UCSD-AML1 (cell line): Measurements from ENCODE around the gene P2RX1.
A peak's percentile ranks its signal among the peaks of the same experiment; 100 is the strongest.

ENCODE experiments used
- DNase-seq: peaks from one replicate; lab custom pipeline; 2025; ENCODE audit not compliant: unreplicated experiment; lab: John Stamatoyannopoulos, UW

Gene P2RX1

GRCh38 chr17:3915995-3916696 lies at the start of gene P2RX1:
P2RX1 (minus strand) TSS chr17:3916465; CDS start chr17:3916225, 240 bp downstream.
- peak; percentile 96 for DNase-seq

GRCh38 chr17:3965118-3965800 lies 49.0 kb upstream of the P2RX1 start:
- DNase-seq = peak; percentile 88

GRCh38 chr17:3964203-3965117 lies 48.2 kb upstream of the P2RX1 start, which contains the start of gene ATP2A3:
ATP2A3 (minus strand) TSS chr17:3964437; CDS start chr17:3964291, 146 bp downstream.
- DNase-seq = peak; percentile 79

GRCh38 chr17:3963237-3964201 lies 47.3 kb upstream of the P2RX1 start:
- peak; percentile 87 for DNase-seq

GRCh38 chr17:3962965-3963236 lies 46.6 kb upstream of the P2RX1 start:
- DNase-seq = no peak

- no peak for DNase-seq
Observed at GRCh38 chr17:3962217-3962964, 46.1 kb upstream of the P2RX1 start.

- DNase-seq = no peak
Observed at GRCh38 chr17:3961564-3962047, 45.3 kb upstream of the P2RX1 start.

- DNase-seq = no peak
Observed at GRCh38 chr17:3960764-3961163, 44.5 kb upstream of the P2RX1 start.

GRCh38 chr17:3959921-3960601 lies 43.8 kb upstream of the P2RX1 start:
- DNase-seq = no peak

- no peak for DNase-seq
Observed at GRCh38 chr17:3959295-3959899, 43.1 kb upstream of the P2RX1 start.

- no peak for DNase-seq
Observed at GRCh38 chr17:3957735-3958599, 41.7 kb upstream of the P2RX1 start.

GRCh38 chr17:3956983-3957382 lies 40.7 kb upstream of the P2RX1 start:
- DNase-seq = no peak

- DNase-seq = no peak
Observed at GRCh38 chr17:3956327-3956957, 40.2 kb upstream of the P2RX1 start.

GRCh38 chr17:3955673-3955988 lies 39.4 kb upstream of the P2RX1 start:
- no peak for DNase-seq

GRCh38 chr17:3954976-3955672 lies 38.9 kb upstream of the P2RX1 start:
- no peak for DNase-seq

GRCh38 chr17:3954086-3954485 lies 37.8 kb upstream of the P2RX1 start:
- DNase-seq = no peak

GRCh38 chr17:3953542-3953941 lies 37.3 kb upstream of the P2RX1 start:
- no peak for DNase-seq
